HG02763 (cell line): ENCODE results near the gene RFX2.
"Not testable (repeated sequence)": the region's sequence is repeated elsewhere in the genome, so short reads cannot be mapped to it uniquely, and the experiment has no call there.

Source experiments
- ATAC-seq: cut with Tn5 transposase; IDR thresholded peaks from one replicate; pipeline ENCODE4 v1.9.1; 2021; ENCODE audit warnings: mild to moderate bottlenecking, moderate library complexity; ENCODE audit not compliant: unreplicated experiment

RFX2 gene

DNA sequence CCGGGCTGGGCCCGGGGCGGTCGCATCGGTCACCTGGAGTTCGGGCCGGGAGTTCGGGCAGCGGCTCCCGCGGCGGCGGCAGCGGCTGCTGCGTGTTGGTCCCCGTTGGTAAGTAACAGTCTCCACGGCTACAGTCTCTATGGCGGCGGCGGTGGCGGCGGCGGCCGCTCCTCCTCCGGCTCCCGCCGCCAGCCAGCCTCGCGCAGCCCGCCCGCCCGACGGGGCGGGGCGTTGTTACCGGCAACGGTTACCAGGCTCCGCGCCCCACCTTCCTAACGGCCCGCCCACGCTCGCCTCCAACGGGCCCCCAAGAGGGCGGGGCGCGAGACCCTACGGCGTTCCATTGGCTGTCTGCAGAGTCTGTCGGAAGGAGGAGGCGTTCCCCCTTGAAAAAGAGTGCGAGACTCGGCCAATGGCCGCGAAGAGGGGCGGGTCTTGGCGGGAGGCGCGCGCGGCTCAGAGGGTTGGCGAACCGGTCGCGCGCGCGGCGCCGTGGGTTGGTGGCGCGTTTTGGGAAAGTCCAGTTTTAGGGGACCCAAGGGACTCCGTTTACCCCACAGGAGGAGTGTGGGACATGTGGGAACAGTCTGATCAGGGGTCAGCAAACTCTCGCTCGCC lies at the start of gene RFX2:
Gene RFX2 (minus strand): TSS at position 141 of the 618 bp plus-strand sequence. CDS start 63,004 bp downstream, outside the sequence.
- peak; percentile 94 for ATAC-seq

DNA sequence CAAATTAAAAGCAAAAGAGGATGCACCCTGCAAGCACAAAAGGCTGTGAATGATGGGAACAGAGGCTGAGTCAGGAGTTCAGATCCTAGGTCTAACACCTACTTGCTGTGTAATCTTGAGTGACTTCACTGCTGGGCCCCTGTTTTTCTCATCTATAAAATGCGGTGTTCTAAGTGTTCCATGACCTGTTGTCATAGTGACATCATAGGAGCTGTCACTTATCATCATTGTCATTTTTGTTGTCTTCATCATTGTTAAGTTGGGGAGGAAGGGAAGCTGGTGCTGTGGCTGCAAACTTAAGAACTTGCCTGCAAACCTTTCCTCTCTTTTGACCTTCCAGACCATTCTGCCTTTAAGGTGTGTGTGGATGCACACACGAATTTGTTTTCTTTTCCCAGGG lies 45.7 kb upstream of the RFX2 start:
- ATAC-seq = no peak

DNA sequence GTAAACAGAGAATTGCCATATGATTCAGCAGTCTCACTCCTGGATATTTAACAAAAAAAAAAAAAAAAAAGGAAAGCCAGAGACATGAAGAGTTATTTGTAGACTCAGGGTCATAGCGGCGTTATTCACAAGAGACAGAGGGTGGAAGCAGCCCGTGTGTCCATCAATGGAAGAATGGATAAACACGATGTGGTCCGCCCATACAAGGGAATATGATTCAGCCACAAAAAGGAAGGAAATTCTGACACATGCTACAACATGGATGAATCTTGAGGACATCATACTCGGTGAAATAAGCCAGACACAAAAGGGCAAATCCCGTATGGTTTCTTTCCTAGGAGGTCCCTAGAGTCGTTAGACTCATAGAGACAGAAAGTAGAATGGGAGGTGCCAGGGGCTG lies 40.0 kb upstream of the RFX2 start:
- ATAC-seq = no peak

DNA sequence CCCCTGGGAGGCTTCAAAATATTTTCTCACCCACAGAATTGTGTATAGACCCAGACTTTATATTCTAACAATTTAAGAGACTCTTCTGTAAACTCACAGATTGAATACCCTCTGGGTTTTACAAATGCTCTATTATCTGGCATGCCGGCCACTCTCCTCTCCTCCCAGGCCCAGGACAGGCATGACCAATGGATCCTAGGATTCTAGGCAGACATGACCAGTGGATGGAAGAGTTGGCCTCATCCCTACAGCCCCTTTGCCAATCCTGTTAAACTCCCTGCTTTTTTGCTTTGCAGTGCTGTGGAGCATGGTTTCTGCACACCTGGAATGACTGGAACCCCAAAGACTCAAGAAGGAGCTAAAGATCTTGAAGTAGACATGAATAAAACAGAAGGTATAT lies 30.9 kb upstream of the RFX2 start:
- no peak for ATAC-seq

DNA sequence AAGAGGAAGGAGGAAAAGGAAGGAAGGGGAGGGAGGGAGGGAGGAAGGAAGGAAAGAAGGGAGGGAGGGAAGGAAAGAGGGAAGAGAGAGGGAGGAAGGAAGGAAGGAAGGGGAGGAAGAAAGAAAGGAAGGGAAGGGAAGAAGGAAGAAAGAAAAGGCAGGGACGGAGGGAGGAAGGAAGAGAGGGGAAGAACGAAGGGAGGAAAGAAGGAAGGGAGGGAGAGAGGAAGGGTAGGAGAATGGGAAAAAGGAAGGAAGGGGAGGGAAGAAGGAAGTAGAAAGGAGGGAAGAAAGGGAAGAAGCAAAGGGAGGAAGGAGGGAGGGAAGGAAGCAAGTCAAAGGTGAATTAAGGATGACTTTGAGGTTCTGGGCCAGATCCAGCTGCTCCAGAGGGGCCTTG lies 28.2 kb upstream of the RFX2 start:
- ATAC-seq = no peak

DNA sequence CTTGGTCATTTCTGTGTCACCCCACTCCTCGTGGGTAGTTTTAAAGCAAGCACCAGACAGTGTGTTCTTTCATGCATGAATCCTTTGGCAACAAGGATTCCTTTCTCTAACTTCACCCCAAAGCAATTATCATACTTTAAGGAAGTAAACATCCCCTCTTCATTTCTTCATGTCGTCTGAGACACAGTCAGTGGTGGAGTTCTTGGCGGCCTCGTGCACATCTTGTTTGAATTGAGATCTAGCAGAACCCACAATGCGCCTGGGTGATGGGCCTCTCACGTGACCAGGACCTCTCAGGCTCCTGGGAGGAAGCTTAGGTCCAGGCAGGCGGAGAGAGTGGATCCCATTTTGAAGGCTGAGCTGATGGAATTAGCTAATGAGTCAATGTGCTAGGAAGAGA lies 27.8 kb upstream of the RFX2 start:
- no peak for ATAC-seq

DNA sequence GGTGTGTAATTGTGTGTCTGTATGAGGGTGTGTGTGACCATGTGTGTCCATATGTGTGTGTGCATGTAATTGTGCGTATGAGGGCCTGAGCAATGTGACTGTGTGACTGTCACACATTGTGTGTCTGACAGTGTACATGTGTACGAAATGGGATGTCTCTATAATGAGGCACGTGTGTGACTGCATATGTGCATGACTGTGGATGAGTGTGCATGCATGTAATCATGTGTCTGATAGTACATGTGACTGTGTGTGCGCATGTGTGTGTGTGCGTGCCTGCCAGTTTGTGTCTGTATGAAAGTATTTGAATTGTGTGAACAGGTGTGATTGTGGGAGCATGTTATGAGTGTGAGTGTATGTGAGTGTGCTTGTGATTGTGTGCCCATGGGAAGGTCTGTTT lies 22.9 kb upstream of the RFX2 start:
- ATAC-seq = no peak

DNA sequence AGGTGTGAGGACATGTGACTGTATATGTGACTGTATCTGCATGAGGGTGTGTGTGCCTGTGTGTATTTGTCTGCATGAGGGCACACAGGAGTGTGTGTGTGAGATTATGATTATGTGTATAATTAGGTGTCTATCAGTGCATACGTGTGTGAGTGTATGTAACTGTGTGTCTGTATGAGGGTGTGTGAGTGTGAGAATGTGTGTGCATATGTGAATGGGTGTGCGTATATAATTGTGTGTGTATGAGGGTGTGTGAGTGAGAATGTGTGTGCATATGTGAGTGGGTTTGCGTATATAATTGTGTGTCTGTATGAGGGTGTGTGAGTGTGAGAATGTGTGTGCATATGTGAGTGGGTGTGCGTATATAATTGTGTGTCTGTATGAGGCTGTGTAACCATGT lies 22.2 kb upstream of the RFX2 start:
- ATAC-seq = no peak

DNA sequence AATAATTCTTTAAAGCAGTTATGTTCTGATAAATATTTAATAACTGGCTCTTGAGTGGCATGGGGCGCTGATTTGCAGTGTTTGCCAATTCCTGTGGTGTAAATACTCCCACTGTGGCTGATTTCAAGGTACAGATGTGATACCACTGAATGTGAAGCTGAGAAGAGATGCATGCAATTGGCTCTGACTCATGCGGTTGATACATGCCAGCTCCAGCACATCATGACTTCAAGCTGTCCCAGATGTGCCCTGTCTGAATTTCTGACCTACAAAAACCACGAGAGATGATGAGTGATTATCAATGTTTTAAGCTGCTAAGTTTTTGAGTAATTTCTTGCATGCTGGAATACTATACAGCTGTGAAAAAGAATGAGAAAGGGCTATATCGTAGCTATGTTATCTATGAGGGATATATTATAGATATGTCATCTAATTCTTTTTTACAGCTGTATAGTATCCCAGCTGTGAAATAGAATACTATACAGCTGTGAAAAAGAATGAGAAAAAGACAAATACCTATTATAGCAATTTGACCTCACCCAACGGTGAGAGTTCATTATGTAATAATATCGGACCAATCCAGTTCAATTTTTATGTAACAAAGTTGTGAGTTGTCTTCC lies 17.5 kb upstream of the RFX2 start:
- no peak for ATAC-seq

DNA sequence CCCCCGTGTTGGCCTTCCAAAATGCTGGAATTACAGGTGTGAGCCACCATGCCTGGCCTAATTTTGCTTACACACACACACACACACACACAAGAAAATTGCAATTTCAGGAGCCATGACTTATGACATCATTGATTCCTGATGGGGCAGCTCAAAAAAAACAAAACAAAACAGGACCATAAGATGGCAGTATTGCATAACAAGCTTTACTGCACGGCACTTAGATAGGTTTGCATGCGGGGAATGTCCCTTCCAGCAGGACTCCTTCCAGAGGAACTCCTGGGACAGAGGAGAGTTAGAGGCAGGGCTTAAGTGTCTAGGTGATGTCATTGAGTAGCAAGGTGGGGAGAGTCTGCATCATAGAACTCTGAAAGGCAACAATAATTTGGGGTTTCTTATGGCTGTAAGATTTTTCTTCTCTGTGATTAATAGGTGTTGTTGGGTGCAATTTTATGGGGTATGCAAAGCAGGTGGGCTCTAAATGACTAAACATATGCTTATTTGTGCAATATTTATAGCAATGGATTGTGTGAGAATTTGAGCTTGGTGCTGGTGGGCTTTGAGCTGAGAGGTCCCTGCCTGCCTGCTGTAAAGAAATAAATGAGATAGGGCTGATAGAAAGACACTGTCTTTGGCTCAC lies 16.2 kb upstream of the RFX2 start:
- ATAC-seq = no peak

DNA sequence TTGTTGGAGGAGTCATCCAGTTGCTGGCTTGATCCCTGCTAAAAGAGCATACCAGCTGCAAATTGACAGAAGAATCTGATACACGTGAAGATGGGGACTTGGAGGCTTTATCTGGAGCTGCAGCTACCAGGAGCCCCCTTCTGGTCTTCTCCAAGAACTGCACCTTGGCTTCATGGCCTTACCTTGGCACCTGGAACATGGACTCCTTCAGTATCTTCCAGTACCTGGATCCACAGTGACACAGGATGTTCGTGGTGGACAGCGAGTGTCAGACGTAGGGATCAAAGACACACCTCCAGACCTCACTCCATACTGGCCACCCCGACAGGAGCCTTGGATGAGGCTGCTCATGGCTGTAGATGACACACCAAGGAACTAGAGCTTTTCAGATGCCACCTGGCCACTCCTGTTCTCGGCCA lies 15.3 kb upstream of the RFX2 start:
- no peak for ATAC-seq

DNA sequence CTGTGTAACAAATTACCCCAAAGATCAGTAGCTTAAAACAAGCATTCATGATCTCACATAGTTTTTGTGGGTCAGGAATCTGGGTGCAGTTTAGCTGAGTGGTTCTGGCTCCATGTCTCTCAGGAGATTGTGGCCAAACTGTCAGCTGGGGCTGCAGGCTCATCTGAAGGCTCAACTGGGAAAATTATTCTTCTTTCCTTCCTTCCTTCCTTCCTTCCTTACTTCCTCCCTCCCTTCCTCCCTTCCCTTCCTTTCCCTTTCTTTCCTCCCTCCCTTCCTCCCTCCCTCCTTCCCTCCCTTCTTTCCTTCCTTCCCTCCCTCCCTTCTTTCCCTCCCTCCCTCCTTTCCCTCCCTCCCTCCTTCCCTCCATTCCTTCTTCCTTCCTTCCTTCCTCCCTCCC lies 8.7 kb upstream of the RFX2 start:
- ATAC-seq = no peak

DNA sequence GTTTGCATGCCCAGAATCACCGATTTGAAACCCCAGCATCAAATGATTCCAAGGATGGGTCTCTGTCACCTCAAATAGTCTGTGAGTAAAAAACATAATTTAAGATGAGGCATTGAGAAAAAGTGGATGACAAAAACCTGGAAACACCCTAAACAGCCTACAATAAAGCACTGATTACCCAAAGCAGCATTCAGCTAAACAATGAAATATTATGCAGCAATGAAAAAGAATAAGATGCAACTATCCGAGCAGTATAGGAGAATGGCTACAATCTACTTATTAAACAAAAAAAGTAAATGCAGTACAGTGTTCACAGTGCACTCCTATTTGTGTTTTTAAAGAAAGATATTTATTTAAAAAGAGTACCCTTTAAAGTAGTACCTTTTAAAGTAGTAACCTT lies 7.7 kb upstream of the RFX2 start:
- no peak for ATAC-seq

DNA sequence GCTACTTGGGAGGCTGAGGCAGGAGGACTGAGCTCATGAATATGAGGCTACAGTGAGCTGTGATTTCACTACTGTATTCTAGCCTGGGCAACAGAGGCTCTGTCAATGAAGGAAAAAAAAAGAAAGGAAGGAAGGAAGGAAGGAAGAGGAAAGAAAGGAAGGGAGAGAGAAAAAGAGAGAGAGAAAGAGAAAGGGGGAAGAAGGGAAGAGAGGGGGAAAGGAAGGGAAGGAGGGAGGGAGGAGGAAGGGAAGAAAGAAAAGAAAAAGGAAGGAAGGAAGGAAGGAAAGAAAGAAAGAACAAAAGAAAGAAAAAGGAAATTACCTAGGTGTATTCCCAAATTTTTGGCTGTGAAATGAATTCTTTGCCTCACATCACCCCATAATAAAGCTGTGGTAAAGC lies 7.2 kb upstream of the RFX2 start:
- ATAC-seq = no peak

DNA sequence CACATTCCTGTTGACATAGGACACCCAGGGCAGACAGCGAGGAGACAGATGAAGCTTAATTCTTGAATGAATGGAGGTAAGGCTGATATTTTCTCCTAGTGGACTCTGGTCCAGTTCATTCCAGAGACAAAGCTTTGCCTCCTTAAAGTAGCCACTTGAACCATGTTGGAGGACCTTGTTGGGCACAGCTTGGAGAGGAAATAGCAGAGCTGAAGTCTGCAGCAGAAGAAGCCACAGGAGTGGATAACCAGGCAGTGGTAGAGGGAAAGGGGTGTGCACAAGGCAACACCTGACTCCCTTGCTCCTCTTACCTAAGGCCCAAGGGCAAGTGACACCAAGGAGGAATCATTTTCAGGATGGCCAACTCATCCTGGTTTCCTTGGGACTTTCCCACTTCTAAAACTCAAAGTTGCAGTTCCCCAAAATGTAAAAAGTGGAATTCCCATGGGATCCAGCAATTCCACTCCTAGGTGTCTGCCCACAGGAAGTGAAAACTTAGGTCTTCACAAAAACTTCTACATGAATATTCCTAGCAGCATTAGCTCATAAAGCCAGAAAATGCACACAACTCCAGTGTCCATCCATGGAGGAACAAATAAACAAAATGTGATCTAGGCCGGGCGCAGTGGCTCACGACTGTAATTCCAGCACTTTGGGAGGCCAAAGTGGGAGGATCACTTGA lies 6.6 kb upstream of the RFX2 start:
- no peak for ATAC-seq

DNA sequence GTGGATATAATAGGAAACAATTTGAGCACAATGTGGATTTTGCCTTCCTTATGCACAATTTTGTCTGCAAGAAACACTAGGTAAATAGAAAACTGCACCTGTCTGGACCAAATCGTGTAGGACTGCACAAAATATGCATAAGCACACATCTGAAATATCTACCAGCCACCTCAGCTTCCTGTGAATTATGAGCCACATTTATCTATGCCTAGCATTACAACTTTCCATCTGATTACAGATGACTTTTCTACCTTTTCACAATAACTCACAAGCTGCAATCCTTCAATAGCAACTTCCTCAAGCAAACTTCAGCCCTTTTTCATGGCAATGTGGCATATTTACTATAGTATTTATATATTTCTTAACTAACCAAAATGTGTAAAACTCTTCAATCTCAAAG lies 5.7 kb upstream of the RFX2 start:
- ATAC-seq = no peak

DNA sequence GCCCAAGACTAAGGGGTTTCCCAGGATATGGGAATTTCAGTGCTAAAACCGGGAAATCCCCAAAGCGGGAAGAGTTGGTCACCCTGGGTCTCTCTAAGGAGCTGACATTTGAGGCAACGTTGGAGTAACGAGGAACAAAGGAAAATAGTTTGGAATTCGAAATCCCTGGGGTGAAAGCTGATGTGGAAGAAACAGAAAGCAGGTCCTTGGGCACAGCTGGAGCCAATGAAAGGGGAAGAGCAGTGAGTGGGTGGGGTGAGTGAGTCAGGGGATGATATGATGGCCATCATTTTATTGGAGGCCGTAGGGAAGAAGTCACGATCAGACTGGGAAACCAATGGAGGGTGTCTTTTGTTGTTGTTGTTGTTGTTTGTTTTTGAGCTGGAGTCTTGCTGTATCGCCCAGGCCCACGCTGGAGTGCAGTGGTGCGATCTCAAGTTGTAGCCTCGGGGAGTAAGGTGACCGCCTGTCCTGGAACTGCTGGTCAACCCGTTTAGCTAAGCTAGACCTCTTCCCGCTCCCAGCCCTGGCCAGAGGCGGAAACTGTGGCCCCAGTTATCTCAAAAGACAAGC lies 3.4 kb upstream of the RFX2 start:
- ATAC-seq = no peak

DNA sequence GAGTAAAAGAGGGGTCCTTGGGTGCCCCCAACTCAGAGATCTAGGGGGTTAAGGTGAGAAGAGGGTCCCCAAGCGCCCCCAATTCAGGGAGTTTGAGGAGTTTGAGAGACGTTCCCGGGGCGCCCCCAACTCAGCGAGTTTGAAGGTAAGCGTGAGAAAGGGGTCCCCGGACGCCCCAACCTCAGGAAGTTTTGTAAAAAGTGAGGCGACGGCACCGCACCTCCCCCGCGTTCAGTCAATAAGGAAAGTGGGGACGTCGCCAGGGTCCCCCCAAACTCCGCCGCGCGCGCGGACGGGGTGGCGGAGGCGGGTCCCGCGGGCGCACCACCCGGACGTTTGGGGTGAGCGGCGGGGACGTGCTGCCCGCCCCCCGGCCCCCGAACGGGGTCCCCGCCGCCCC lies 353 bp downstream of the RFX2 start:
- no peak for ATAC-seq

DNA sequence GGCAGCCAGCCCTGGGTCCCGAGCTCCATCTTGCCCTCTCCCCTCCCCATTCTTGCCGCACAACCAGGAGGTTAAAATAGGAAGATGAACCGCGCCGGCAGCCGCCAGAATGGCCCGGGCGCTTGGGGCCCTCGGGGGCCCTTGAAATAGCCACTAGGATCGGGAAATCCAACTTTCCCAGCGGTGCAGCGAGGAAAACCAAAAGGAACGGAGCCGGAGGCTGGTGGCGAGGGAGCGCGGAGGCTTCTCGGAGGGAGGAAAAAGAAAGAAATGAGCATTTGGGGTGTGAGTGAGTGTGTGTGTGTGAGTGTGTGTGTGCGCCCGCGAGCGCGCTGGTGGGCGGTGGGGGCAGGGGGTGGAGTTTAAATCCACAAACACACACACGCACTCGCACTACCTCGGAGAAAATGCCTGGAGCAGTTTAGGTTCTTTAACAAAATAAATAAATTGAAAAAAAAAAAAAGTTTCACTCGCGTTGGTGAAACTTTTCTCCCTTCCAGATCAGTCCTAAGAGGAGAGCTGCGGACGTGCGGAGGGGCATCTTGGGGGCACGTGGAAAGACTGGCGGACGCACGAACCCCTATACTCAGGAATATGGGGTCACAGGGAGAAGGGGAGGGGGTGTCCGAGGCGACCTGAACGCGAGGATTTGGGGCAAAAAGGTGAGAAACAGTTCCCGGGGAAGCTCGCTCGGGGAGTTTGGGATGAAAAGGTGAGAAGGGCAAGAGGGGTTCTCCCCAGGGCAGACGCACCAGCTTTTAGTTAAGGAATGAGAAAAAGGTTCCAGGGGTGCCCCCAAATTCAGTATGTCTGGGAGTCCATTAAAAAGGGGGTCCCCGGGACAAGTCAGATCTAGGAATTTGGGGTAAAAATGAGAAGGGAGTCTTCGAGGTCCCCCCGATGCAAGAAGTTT lies 1.3 kb downstream of the RFX2 start:
- no peak for ATAC-seq

DNA sequence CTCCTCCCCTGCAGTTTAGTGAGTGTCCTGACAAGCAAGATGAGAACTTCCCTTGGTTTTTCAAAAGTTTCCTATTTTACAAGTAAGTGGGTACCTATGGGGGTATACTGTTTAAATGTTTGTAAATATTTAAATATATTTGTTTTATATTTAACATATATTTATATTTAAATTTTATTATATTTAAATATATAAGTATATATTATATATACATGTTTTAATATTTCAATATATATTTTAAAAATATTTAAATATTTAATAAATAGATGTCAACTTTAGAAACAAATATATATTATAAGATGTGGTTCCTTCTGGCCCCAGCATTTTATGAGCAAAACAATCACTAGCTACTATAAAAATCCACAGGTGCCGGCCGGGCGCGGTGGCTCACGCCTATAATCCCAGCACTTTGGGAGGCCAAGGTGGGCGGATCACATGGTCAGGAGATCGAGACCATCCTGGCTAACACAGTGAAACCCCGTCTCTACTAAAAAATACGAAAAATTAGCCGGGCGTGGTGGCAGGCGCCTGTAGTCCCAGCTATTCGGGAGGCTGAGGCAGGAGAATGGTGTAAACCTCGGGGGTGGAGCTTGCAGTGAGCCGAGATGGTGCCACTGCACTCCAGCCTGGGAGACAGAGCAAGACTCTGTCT lies 3.5 kb downstream of the RFX2 start:
- not testable (repeated sequence) for ATAC-seq
